Neural progenitor cell (in vitro differentiated cells): ENCODE results near the gene NOX5. TPM values are rescaled to one million over a fixed set of nuclear protein-coding genes. Genes with fewer than 3 reads are reported as not detected.

ENCODE experiments used
- DNase-seq: peaks from one replicate; pipeline ENCODE4 v3.0.0-alpha.2; 2016; ENCODE audit warnings: low spot score
- H2AFZ ChIP-seq: fragments of 200-600 bp; sonication (generic); replicated peaks from 2 replicates; pipeline ENCODE4 v1.6.1; 2016; ENCODE audit warnings: antibody characterized with exemption
- H3F3A ChIP-seq: fragments of 200-600 bp; sonication (generic); 2 replicates; pipeline ENCODE4 v1.6.1; 2016; ENCODE audit warnings: antibody characterized with exemption, low read depth
- H3K27ac ChIP-seq: fragments of 200-600 bp; sonication (generic); 2 replicates; pipeline ENCODE4 v1.5.1; 2016; ENCODE audit warnings: mild to moderate bottlenecking
- H3K27me3 ChIP-seq: fragments of 200-600 bp; sonication (generic); 2 replicates; pipeline ENCODE4 v1.6.1; 2016; ENCODE audit warnings: mild to moderate bottlenecking, moderate library complexity
- H3K36me3 ChIP-seq: fragments of 200-600 bp; sonication (generic); 2 replicates; pipeline ENCODE4 v1.5.1; 2016
- H3K4me1 ChIP-seq: fragments of 200-600 bp; sonication (generic); 2 replicates; pipeline ENCODE4 v1.6.1; 2016; ENCODE audit warnings: mixed run types
- H3K4me2 ChIP-seq: fragments of 200-600 bp; sonication (generic); 2 replicates; pipeline ENCODE4 v1.6.1; 2016
- H3K4me3 ChIP-seq: fragments of 200-600 bp; sonication (generic); 2 replicates; pipeline ENCODE4 v1.5.1; 2016
- H3K79me2 ChIP-seq: fragments of 200-600 bp; sonication (generic); 2 replicates; pipeline ENCODE4 v1.6.1; 2016; ENCODE audit warnings: low read depth
- H3K9ac ChIP-seq: fragments of 200-600 bp; sonication (generic); 2 replicates; pipeline ENCODE4 v1.6.1; 2016
- H3K9me3 ChIP-seq: fragments of 200-600 bp; sonication (generic); 2 replicates; pipeline ENCODE4 v1.5.1; 2016; ENCODE audit warnings: low read depth
- H4K20me1 ChIP-seq: fragments of 200-600 bp; sonication (generic); 2 replicates; pipeline ENCODE4 v1.6.1; 2016; ENCODE audit warnings: low read depth
- H3K27ac Mint-ChIP-seq: 3 replicates; pipeline ENCODE4 v1.8.0; 2021; ENCODE audit warnings: mixed read lengths
- H3K27me3 Mint-ChIP-seq: 2 replicates; pipeline ENCODE4 v1.8.0; 2022; ENCODE audit warnings: low read depth, mild to moderate bottlenecking, inconsistent platforms, moderate library complexity, mixed read lengths; ENCODE audit not compliant: insufficient read depth
- H3K36me3 Mint-ChIP-seq: 3 replicates; pipeline ENCODE4 v1.8.0; 2021; ENCODE audit warnings: mixed read lengths
- H3K4me1 Mint-ChIP-seq: 3 replicates; pipeline ENCODE4 v1.8.0; 2021; ENCODE audit warnings: mixed read lengths
- H3K4me3 Mint-ChIP-seq: 3 replicates; pipeline ENCODE4 v1.8.0; 2021; ENCODE audit warnings: mild to moderate bottlenecking, moderate library complexity, mixed read lengths
- H3K9me3 Mint-ChIP-seq: 3 replicates; pipeline ENCODE4 v1.8.0; 2020; ENCODE audit warnings: mixed read lengths
- CTCF ChIP-seq: fragments of 200-600 bp; sonication (generic); IDR thresholded peaks from 2 replicates; pipeline ENCODE4 v1.5.1; 2017; ENCODE audit warnings: antibody characterized with exemption, mild to moderate bottlenecking
- EZH2 ChIP-seq: fragments of 200-600 bp; sonication (generic); IDR thresholded peaks from 2 replicates; pipeline ENCODE4 v1.6.1; 2017; ENCODE audit warnings: antibody characterized with exemption, mild to moderate bottlenecking, moderate library complexity
- EZH2phosphoT487 ChIP-seq: fragments of 200-600 bp; sonication (generic); IDR thresholded peaks from 2 replicates; pipeline ENCODE4 v1.6.1; 2017; ENCODE audit warnings: antibody characterized with exemption
- total RNA-seq: library from RNA; depleted of rRNA; stranded (reverse); fragments of >200 nt; gene quantifications from 2 replicates; pipeline ENCODE4 v1.2.3, GENCODE V29; 2015; ENCODE audit warnings: low replicate concordance

Gene NOX5
- total RNA-seq, 1 donor from 2014 or later: not detected

GRCh38 chr15:69000725-69001503, 13.6 kb upstream of the NOX5 start:
- no peak for DNase-seq
- Histone ChIP-seq H3K27ac (no peak overlapping the region), H3K36me3 (no peaks in the 10 kb centered on the region), H3K9ac (no peak overlapping the region), H2AFZ (no peak overlapping the region), H4K20me1 (no peaks in the 10 kb centered on the region), H3F3A (no peaks in the 10 kb centered on the region), H3K4me2 (no peak overlapping the region), H3K27me3 (no peaks in the 10 kb centered on the region), H3K4me1 (peaks cover 9% of the 10 kb centered on the region), H3K4me3 (no peak overlapping the region), H3K79me2 (no peaks in the 10 kb centered on the region), H3K9me3 (no peaks in the 10 kb centered on the region)
- H3K4me1 Mint-ChIP-seq: peaks cover 40% of the 10 kb centered on the region
- H3K27ac Mint-ChIP-seq: peak overlapping the region; percentile 11
- peaks cover 3% of the 10 kb centered on the region for H3K27me3 Mint-ChIP-seq
- H3K36me3 Mint-ChIP-seq: no peaks in the 10 kb centered on the region
- no peak overlapping the region for H3K4me3 Mint-ChIP-seq
- no peaks in the 10 kb centered on the region for H3K9me3 Mint-ChIP-seq
- TF ChIP-seq CTCF (no peak), EZH2 (no peak), EZH2phosphoT487 (no peak)

GRCh38 chr15:69002783-69003182, 11.7 kb upstream of the NOX5 start:
- H3K27me3 Mint-ChIP-seq: peaks cover 3% of the 10 kb centered on the region
- H3K36me3 ChIP-seq: no peaks in the 10 kb centered on the region
- no peak for DNase-seq
- TF ChIP-seq EZH2phosphoT487: no peak
- TF ChIP-seq CTCF: no peak
- TF ChIP-seq EZH2: no peak
- H3K27ac ChIP-seq: no peak overlapping the region
- H3K9ac ChIP-seq: no peak overlapping the region
- H3K4me1 ChIP-seq: peaks cover 9% of the 10 kb centered on the region
- no peak overlapping the region for H3K4me3 Mint-ChIP-seq
- H3K4me1 Mint-ChIP-seq: peaks cover 34% of the 10 kb centered on the region
- H3F3A ChIP-seq: no peaks in the 10 kb centered on the region
- no peak overlapping the region for H3K4me3 ChIP-seq
- H3K36me3 Mint-ChIP-seq: no peaks in the 10 kb centered on the region
- no peak overlapping the region for H3K4me2 ChIP-seq
- H3K27me3 ChIP-seq: no peaks in the 10 kb centered on the region
- no peak overlapping the region for H3K27ac Mint-ChIP-seq
- no peak overlapping the region for H2AFZ ChIP-seq
- H3K79me2 ChIP-seq: no peaks in the 10 kb centered on the region
- peaks cover 3% of the 10 kb centered on the region for H3K9me3 Mint-ChIP-seq
- no peaks in the 10 kb centered on the region for H4K20me1 ChIP-seq
- H3K9me3 ChIP-seq: peaks cover 7% of the 10 kb centered on the region

- Histone ChIP-seq H3K9ac (no peak overlapping the region), H3F3A (no peaks in the 10 kb centered on the region), H4K20me1 (no peaks in the 10 kb centered on the region), H3K4me1 (no peaks in the 10 kb centered on the region), H2AFZ (no peak overlapping the region), H3K36me3 (no peaks in the 10 kb centered on the region), H3K9me3 (peaks cover 14% of the 10 kb centered on the region), H3K79me2 (no peaks in the 10 kb centered on the region), H3K4me2 (no peak overlapping the region), H3K27me3 (no peaks in the 10 kb centered on the region), H3K27ac (no peak overlapping the region), H3K4me3 (no peak overlapping the region)
- Mint-ChIP-seq H3K4me3 (no peak overlapping the region), H3K27ac (no peak overlapping the region), H3K9me3 (peaks cover 12% of the 10 kb centered on the region), H3K27me3 (peaks cover 2% of the 10 kb centered on the region), H3K36me3 (no peaks in the 10 kb centered on the region), H3K4me1 (peaks cover 25% of the 10 kb centered on the region)
- TF ChIP-seq CTCF (no peak), EZH2 (no peak), EZH2phosphoT487 (no peak)
- no peak for DNase-seq
These were observed 10.5 kb upstream of the NOX5 start for GRCh38 chr15:69004011-69004410.
